Natural killer cell (primary cell): ENCODE measurements around the gene PWWP2B. TPM values are rescaled to one million over a fixed set of nuclear protein-coding genes. Genes with fewer than 3 reads are reported as not detected.

Source experiments
- ATAC-seq, 3 donors: fragments of 150-1000 bp in 2 of 3; fragments of 200-7000 bp in 1 of 3; cut with Tn5 transposase; 1 replicate in 1 of 3; 2 replicates in 2 of 3; pipeline ENCODE4 v1.10.0; 2021; ENCODE audit warnings: mild to moderate bottlenecking in 2 of 3, moderate library complexity in 2 of 3
- DNase-seq, 2 donors: peaks; one replicate each; pipeline versions ENCODE4 v3.0.0 to v3.0.0-alpha.2; 2013 to 2021; ENCODE audit warnings: mixed read lengths in 1 of 2
- H3K27ac ChIP-seq: one replicate; pipeline ENCODE4 v1.5.1; 2013; ENCODE audit warnings: mild to moderate bottlenecking, low read length
- H3K27me3 ChIP-seq: one replicate; pipeline ENCODE4 v1.6.1; 2013; ENCODE audit warnings: low read length; ENCODE audit not compliant: control insufficient read depth, insufficient read depth
- H3K36me3 ChIP-seq: one replicate; pipeline ENCODE4 v1.6.1; 2013; ENCODE audit warnings: low read length; ENCODE audit not compliant: control insufficient read depth, insufficient read depth
- H3K4me1 ChIP-seq: one replicate; pipeline ENCODE4 v1.6.1; 2013; ENCODE audit warnings: low read length; ENCODE audit not compliant: control insufficient read depth, insufficient read depth
- H3K4me3 ChIP-seq: one replicate; pipeline ENCODE4 v1.5.1; 2013; ENCODE audit warnings: low read length
- H3K9me3 ChIP-seq: one replicate; pipeline ENCODE4 v1.6.1; 2013; ENCODE audit warnings: low read length; ENCODE audit not compliant: control insufficient read depth, insufficient read depth
- H3K27ac Mint-ChIP-seq, 2 donors: one replicate each; pipeline ENCODE4 v1.8.0; 2022; ENCODE audit warnings: mild to moderate bottlenecking in 2 of 2, mixed read lengths in 2 of 2, moderate library complexity in 1 of 2
- H3K27me3 Mint-ChIP-seq, 2 donors: one replicate each; pipeline ENCODE4 v1.8.0; 2022; ENCODE audit warnings: low read depth in 2 of 2, mixed read lengths in 2 of 2
- H3K36me3 Mint-ChIP-seq: one replicate; pipeline ENCODE4 v1.8.0; 2022; ENCODE audit warnings: mixed read lengths
- H3K4me1 Mint-ChIP-seq, 2 donors: one replicate each; pipeline ENCODE4 v1.8.0; 2022; ENCODE audit warnings: mixed read lengths in 2 of 2
- H3K4me3 Mint-ChIP-seq: one replicate; pipeline ENCODE4 v1.8.0; 2022; ENCODE audit warnings: mild to moderate bottlenecking, moderate library complexity, mixed read lengths
- H3K9me3 Mint-ChIP-seq, 2 donors: one replicate each; pipeline ENCODE4 v1.8.0; 2022; ENCODE audit warnings: mixed read lengths in 2 of 2
- WGBS: methylation state at CpG from one replicate; pipeline ENCODE4 v1.1.7; 2013; ENCODE audit warnings: missing lambda C conversion rate; ENCODE audit not compliant: insufficient coverage; 5-methylcytosine and 5-hydroxymethylcytosine counted together
- intact Hi-C: fragments of 100-400 bp; cut with micrococcal nuclease; formaldehyde crosslinking; loops from one replicate; pipeline ENCODE4 v1.14.2; 2022
- total RNA-seq, 4 donors: library from RNA; stranded (reverse); fragments of 120-200 nt in 1 of 4; gene quantifications; one replicate each; pipeline versions ENCODE4 v1.2.3 to v1.2.4, GENCODE V29; 2013 to 2022
- TF ChIP-seq, protein P1 (sequence below): fragments of 200-600 bp; IDR thresholded peaks from one replicate; pipeline ENCODE4 v1.8.0; 2022; ENCODE audit warnings: antibody characterized with exemption

The PWWP2B gene
- total RNA-seq, 3 donors from 2014 or later (not counting 1 experiment from before 2014, with no cell fraction given), result 23.7 to 29.5 (median 24.4) TPM

DNA sequence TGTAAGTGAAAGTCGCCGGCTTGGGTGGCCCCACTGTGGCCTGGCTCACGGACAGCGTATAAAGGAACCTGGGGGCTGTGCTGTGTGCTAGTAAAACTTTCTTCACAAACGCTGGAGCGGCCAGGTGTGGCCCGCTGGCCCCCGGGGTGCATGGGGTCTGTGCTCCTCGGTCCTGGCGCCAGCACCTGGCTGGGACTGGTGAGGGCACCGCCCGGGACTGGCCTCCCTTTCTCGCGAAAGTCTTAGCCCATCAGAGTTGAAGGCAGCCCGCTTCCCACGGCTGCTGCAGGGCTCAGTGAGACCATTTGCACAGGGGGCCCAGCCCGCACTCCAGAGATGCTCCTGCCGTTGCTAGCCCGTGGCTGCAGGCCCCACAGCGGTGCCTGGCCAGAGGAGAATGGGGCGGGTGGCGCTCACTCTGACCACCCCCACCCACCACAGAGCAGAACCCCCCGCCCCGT lies 5.8 kb downstream of the PWWP2B start:
- peaks cover 11% of the 10 kb centered on the region for H3K36me3 ChIP-seq
- ATAC-seq, result no peak
- no peaks in the 10 kb centered on the region for H3K36me3 Mint-ChIP-seq

DNA sequence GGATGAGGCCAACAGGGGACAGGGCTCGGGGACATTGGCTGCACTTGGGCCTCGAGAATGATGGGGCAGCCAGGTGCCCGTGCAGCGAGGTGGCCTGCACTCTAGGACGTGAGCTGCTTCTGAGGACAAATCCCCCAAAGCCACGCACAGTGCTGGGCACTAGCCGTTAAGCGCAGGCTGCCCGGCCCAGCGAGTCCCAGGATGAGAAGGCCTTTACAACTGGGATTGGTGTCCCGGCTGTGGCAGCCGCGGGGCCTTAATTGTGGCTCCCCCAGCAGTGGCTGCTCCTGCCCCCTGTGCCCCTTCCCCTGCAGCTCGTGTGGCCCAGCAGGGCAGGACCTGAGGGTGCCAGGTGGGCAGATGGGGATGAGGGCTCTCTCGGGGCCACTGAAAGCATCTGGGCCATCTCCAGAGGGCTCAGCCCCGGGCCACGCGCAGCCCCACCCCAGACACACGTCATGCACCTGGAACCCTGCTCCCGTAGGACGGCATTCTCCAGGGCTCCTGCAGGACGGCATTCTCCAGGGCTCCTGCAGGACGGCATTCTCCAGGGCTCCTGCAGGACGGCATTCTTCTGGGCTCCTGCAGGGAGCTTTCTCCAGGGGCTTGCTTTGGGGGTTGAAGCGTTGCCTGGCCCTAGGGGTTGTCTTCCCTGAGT lies 6.6 kb downstream of the PWWP2B start:
- Mint-ChIP-seq H3K27ac (no peak overlapping the region), H3K4me3 (peak overlapping the region; percentile 26), H3K36me3 (no peaks in the 10 kb centered on the region), H3K9me3 (no peaks in the 10 kb centered on the region), H3K27me3 (no peaks in the 10 kb centered on the region), H3K4me1 (peaks cover 9 to 38% of the 10 kb centered on the region in 2 donors)
- Histone ChIP-seq H3K27me3 (no peaks in the 10 kb centered on the region), H3K4me3 (no peak overlapping the region), H3K9me3 (no peaks in the 10 kb centered on the region), H3K36me3 (peaks cover 11% of the 10 kb centered on the region), H3K4me1 (peaks cover 63% of the 10 kb centered on the region), H3K27ac (no peak overlapping the region)
- intact Hi-C loops, result no loop called here
- DNase-seq (no peak), ATAC-seq (no peak)
- 93% methylated on average over 25 of the region's 25 CpGs for WGBS
- TF ChIP-seq, protein P1, sequence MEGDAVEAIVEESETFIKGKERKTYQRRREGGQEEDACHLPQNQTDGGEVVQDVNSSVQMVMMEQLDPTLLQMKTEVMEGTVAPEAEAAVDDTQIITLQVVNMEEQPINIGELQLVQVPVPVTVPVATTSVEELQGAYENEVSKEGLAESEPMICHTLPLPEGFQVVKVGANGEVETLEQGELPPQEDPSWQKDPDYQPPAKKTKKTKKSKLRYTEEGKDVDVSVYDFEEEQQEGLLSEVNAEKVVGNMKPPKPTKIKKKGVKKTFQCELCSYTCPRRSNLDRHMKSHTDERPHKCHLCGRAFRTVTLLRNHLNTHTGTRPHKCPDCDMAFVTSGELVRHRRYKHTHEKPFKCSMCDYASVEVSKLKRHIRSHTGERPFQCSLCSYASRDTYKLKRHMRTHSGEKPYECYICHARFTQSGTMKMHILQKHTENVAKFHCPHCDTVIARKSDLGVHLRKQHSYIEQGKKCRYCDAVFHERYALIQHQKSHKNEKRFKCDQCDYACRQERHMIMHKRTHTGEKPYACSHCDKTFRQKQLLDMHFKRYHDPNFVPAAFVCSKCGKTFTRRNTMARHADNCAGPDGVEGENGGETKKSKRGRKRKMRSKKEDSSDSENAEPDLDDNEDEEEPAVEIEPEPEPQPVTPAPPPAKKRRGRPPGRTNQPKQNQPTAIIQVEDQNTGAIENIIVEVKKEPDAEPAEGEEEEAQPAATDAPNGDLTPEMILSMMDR, result no peak

More for the DNA sequence above, 5.8 kb downstream of the PWWP2B start:
- Mint-ChIP-seq H3K4me3 (no peak overlapping the region), H3K27me3 (no peaks in the 10 kb centered on the region), H3K4me1 (peaks cover 3 to 34% of the 10 kb centered on the region in 2 donors), H3K27ac (no peak overlapping the region), H3K9me3 (no peaks in the 10 kb centered on the region)
- TF ChIP-seq, protein P1, result no peak
- Histone ChIP-seq H3K27ac (no peak overlapping the region), H3K27me3 (no peaks in the 10 kb centered on the region), H3K4me1 (peaks cover 63% of the 10 kb centered on the region), H3K4me3 (no peak overlapping the region), H3K9me3 (no peaks in the 10 kb centered on the region)
- 85% methylated on average over 24 of the region's 24 CpGs for WGBS
- no peak for DNase-seq
- intact Hi-C loops, result no loop called here

DNA sequence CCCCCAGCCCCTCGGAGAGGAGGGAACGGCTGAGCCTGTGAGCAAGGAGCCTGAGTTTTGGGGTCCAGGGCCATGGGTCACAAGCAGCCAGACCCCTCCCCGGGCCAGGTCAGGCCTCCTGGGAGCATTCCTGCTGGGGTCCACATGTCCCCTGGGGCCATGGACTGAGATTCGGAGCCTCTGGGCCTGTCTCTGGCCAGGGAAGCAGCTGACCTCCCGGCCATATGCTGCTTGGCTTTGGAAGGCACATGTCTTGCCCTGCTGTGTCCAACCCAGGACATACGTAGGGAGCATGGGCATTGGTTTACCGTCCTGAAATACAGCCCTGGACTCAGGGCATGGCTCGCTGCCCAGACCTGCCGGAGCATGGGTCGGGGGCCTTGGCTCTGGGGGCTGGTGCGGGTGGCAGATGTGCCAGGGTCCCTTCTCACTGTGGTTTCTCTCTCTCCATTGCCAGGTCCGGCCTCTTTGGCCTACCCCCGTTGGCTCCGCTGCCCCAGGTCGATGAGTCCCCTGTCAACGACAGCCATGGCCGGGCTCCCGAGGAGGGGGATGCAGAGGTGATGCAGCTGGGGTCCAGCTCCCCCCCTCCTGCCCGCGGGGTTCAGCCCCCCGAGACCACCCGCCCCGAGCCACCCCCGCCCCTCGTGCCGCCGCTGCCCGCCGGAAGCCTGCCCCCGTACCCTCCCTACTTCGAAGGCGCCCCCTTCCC lies 7.3 kb downstream of the PWWP2B start:
- no peaks in the 10 kb centered on the region for H3K36me3 Mint-ChIP-seq
- TF ChIP-seq, protein P1, result no peak
- H3K27ac Mint-ChIP-seq, result no peak overlapping the region

More for the DNA sequence above, 7.3 kb downstream of the PWWP2B start:
- H3K9me3 Mint-ChIP-seq, result no peaks in the 10 kb centered on the region
- peaks cover 9 to 38% of the 10 kb centered on the region in 2 donors for H3K4me1 Mint-ChIP-seq
- Histone ChIP-seq H3K9me3 (no peaks in the 10 kb centered on the region), H3K36me3 (peaks cover 11% of the 10 kb centered on the region), H3K4me3 (no peak overlapping the region), H3K27me3 (no peaks in the 10 kb centered on the region), H3K4me1 (peaks cover 63% of the 10 kb centered on the region), H3K27ac (no peak overlapping the region)
- DNase-seq (no peak), ATAC-seq (no peak)
- H3K4me3 Mint-ChIP-seq, result no peak overlapping the region
- WGBS, result 90% methylated on average over 31 of the region's 32 CpGs
- H3K27me3 Mint-ChIP-seq, result no peaks in the 10 kb centered on the region
- intact Hi-C loops, result no loop called here
